Measurements from ENCODE around the gene CHI3L2.

- TF ChIP-seq NR1H2 (CRISPR knock-in tag; IDR thresholded peaks at IDR 0.05) (no peak), SRF (CRISPR knock-in tag; IDR thresholded peaks at IDR 0.05) (no peak), ZBTB8A (IDR thresholded peaks at IDR 0.05; ENCODE audit: partially characterized antibody) (no peak), ZNF449 (CRISPR knock-in tag; IDR thresholded peaks at IDR 0.05) (no peak), RBFOX2 (IDR thresholded peaks at IDR 0.05; ENCODE audit: low read depth, low read length) (no peak), CCNT2 (IDR thresholded peaks at IDR 0.05; ENCODE audit: borderline replicate concordance, extremely low read depth, insufficient read length, low read depth, low read length) (no peak), CTCF (IDR thresholded peaks at IDR 0.05 in 2 of 3, conservative IDR thresholded peaks at IDR 0.05 in 1 of 3; ENCODE audit: insufficient read depth in 2 of 3, low read depth in 1 of 3, low read length in 3 of 3) (no peak), BRF2 (IDR thresholded peaks at IDR 0.05; ENCODE audit: borderline replicate concordance, insufficient read depth, insufficient read length) (no peak), HMGN3 (IDR thresholded peaks at IDR 0.05; ENCODE audit: borderline replicate concordance, extremely low read depth, insufficient read length, low read depth, low read length) (no peak), U2AF2 (optimal IDR thresholded peaks at IDR 0.05; ENCODE audit: low read depth, low read length) (no peak)
Observed at GRCh38 chr1:111228748-111229126, 1.2 kb downstream of the CHI3L2 start.
